Measurements from ENCODE around the gene MAP2K2. TPM values are rescaled to one million over a fixed set of nuclear protein-coding genes. Genes with fewer than 3 reads are reported as not detected.

The MAP2K2 gene
- total and polyA plus RNA-seq, 12 donors = 91.5 to 288 (median 116) TPM

DNA sequence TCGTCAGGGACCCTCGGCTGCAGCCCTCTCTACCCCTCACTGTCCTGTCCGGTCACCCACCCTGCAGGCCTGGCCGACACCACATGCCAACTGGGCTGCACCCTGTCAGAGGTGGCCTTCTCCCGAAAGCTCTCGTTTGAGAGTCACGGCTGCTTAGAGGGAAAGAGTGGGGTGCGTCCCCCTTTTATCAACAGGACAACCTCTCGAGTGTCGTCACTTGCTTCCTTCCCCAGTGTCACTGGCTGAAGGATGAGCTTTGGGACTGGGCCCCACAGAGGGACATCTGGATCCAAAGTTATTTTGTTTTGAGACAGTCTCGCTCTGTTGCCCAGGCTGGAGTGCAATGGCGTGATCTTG, 28.5 kb downstream of the MAP2K2 start:
- DNase-seq (no peak), ATAC-seq (no peak)
- no peaks in the 10 kb centered on the region for H3K9me3 ChIP-seq
- no peaks in the 10 kb centered on the region for H3K27me3 ChIP-seq
- no peak overlapping the region for H3K4me3 ChIP-seq
- H3K36me3 ChIP-seq = peaks cover 0 to 91% (median 19%) of the 10 kb centered on the region in 9 donors
- intact Hi-C loops (cut with DNase I) = no loop called here
- TF ChIP-seq, protein P1, sequence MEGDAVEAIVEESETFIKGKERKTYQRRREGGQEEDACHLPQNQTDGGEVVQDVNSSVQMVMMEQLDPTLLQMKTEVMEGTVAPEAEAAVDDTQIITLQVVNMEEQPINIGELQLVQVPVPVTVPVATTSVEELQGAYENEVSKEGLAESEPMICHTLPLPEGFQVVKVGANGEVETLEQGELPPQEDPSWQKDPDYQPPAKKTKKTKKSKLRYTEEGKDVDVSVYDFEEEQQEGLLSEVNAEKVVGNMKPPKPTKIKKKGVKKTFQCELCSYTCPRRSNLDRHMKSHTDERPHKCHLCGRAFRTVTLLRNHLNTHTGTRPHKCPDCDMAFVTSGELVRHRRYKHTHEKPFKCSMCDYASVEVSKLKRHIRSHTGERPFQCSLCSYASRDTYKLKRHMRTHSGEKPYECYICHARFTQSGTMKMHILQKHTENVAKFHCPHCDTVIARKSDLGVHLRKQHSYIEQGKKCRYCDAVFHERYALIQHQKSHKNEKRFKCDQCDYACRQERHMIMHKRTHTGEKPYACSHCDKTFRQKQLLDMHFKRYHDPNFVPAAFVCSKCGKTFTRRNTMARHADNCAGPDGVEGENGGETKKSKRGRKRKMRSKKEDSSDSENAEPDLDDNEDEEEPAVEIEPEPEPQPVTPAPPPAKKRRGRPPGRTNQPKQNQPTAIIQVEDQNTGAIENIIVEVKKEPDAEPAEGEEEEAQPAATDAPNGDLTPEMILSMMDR (IDR thresholded peaks at IDR 0.05) = no peak
- H3K4me1 ChIP-seq = peaks cover 4 to 31% (median 15%) of the 10 kb centered on the region in 9 donors
- no peak overlapping the region for H3K27ac ChIP-seq
- WGBS, 2 donors = 95 to 98% methylated on average over 12 of the region's 12 CpGs

DNA sequence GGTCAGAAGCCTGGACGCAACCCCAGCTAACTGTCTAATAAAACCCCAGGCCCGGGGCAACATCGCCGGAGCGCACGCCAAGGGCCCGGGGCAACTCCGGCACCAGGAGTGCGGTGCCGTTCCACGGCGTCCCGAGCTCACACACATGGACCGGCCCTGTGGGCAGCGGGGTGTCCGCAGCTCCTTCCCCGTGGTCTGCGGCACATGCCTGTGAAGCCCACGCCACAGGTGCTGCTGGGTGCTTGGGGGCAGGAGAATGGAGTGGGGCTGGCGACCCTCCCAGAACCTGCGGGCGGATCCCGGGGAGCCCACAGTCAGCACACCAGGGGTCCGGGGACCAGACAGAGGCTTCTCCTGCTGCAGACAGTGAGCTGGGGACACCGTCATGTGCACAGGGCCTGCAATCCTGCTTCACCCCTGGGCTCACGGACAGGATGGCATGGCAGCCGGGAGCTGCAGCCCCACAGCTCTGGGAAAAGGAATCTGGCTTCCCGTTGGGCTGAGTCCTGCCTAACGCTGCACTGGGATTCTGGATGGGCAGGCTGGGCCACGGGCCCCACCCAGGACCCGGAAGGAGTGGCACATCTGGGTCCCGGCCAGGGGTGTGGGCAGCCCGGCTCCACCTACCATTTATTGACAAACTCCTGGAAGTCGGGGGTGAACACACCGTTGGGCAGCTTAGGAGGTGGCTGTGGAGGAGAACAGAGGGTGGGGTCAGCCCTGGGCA, 29.0 kb downstream of the MAP2K2 start:
- TF ChIP-seq, protein P1 (IDR thresholded peaks at IDR 0.05) = no peak
- Histone ChIP-seq H3K27ac (no peak overlapping the region), H3K9me3 (no peaks in the 10 kb centered on the region), H3K27me3 (no peaks in the 10 kb centered on the region), H3K4me1 (peaks cover 4 to 31% (median 15%) of the 10 kb centered on the region in 9 donors), H3K4me3 (no peak overlapping the region), H3K36me3 (peaks cover 0 to 91% (median 19%) of the 10 kb centered on the region in 9 donors)
- ATAC-seq (no peak), DNase-seq (no peak)
- intact Hi-C loops (cut with DNase I) = no loop called here
- 93 to 94% methylated on average over 35 of the region's 35 CpGs for WGBS, 2 donors

DNA sequence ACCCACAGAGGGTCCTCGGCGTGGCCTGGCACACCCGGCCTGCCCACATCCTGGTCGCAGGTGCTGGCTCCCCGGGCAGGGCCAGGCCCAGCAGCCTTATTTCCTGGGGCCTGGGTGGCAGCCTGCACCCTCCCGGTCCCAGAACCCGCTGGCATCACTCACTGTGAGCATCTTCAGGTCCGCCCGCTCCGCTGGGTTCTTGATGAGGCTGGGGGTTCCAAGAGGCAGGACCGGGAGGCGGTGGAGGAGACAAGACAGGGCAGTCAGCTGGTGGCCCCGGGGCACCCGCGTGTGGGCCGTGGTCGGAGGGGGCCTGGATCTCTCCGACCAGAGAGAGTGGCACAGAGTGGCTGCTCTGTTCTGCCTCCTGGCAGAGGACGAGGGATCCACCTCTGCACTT, 29.6 kb downstream of the MAP2K2 start:
- H3K4me1 ChIP-seq = peaks cover 4 to 31% (median 20%) of the 10 kb centered on the region in 9 donors
- H3K9me3 ChIP-seq = no peaks in the 10 kb centered on the region
- H3K27ac ChIP-seq = no peak overlapping the region
- intact Hi-C loops (cut with DNase I) = no loop called here
- no peak for DNase-seq
- TF ChIP-seq, protein P1 (IDR thresholded peaks at IDR 0.05) = no peak
- WGBS, 2 donors = 96% methylated on average over 19 of the region's 19 CpGs
- no peaks in the 10 kb centered on the region for H3K27me3 ChIP-seq
- peaks cover 0 to 86% (median 19%) of the 10 kb centered on the region in 9 donors for H3K36me3 ChIP-seq
- H3K4me3 ChIP-seq = no peak overlapping the region
- ATAC-seq = no peak

DNA sequence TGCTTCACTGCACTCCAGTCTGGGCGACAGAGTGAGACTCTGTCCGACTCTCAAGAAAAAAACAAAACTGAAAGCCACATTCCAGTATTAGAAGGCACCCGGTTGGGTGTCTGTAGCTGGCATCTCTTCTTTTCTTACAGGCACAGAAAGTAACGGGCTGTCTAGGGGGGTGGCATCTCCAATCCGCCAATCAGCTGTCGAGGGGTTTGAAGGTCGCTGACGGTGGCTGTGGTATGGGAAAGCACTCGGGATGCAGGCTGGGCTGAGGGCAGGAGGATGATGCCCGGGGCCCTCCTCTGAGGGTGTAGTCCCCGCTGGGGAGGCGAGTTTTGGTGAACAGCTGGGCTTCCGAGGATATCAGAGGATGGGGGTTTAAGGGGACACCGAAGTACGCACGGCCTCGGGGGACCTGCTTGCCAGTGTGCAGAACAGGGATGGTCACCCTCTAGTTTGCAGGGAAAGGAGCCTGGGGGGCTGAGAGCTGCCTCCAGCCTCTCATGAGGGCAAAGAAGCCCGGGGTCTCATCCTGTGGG, 30.2 kb downstream of the MAP2K2 start:
- intact Hi-C loops (cut with DNase I) = no loop called here
- Histone ChIP-seq H3K4me3 (no peak overlapping the region), H3K36me3 (peaks cover 0 to 80% (median 14%) of the 10 kb centered on the region in 9 donors), H3K27ac (no peak overlapping the region), H3K9me3 (no peaks in the 10 kb centered on the region), H3K4me1 (peaks cover 4 to 26% (median 16%) of the 10 kb centered on the region in 9 donors), H3K27me3 (no peaks in the 10 kb centered on the region)
- DNase-seq (no peak), ATAC-seq (no peak)
- TF ChIP-seq, protein P1 (IDR thresholded peaks at IDR 0.05) = no peak
- WGBS, 2 donors = 94 to 95% methylated on average over 18 of the region's 18 CpGs

All from heart right ventricle (tissue), 16 donors.